ENCODE data around the gene TSEN2. TPM values are rescaled to one million over a fixed set of nuclear protein-coding genes. Genes with fewer than 3 reads are reported as not detected.

The TSEN2 gene
- total and polyA plus RNA-seq, 2 of the 4 experiments (the other 2 are of a cell fraction), result 9.5 to 14.2 TPM

DNA sequence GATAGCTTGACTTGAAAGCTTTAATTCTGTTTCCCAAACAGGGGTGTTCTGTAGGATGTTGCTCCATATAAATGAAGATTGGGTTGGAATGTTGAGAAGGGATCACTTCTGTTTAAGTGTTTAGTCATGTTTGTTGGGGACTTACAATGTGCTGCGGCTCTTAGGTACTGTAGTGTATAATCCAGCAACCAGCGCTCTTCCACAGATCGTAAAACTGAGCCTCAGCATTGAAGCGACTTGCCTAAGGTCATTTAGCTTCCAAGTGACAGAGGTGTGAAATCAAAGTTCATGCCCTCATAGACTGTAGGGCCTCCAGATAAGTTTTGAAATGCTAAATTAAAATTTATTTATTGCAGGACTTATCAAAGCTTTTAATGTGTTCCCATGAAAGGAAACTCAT, 74.4 kb downstream of the TSEN2 start:
- ATAC-seq (ENCODE audit: low read depth) (no peak), DNase-seq (no peak)
- POLR2A ChIA-PET (ENCODE audit: unreplicated experiment), result no interaction called here
- Histone ChIP-seq H2BK20ac (ENCODE audit: low read depth, low read length) (peak overlapping the region; percentile 39; the same call in 1 of the 2 replicates), H2AFZ (replicated peaks; ENCODE audit: low read length, poor library complexity) (no peak overlapping the region), H2AK9ac (replicated peaks; ENCODE audit: low read depth, low read length, poor library complexity) (no peak overlapping the region), H3K79me1 (ENCODE audit: low read depth in 1 of 2, low read length in 2 of 2) (peaks cover 3 to 51% of the 10 kb centered on the region in 2 experiments; a peak in 2 of 4 replicates), H3K4me3 (ENCODE audit: insufficient read depth, low read depth, low read length) (0 out of 2 replicates have a peak overlapping the region, but pooled peaks have one; percentile 6), H2BK5ac (ENCODE audit: low read depth, low read length, poor library complexity, severe bottlenecking) (no peak overlapping the region), H3K4me2 (ENCODE audit: low read depth, low read length) (peak overlapping the region; percentile 79), H3K27me3 (ENCODE audit: control insufficient read depth, insufficient read depth, low read length) (no peaks in the 10 kb centered on the region), H3K4me1 (ENCODE audit: control insufficient read depth, insufficient read depth, low read length) (peaks cover 10% of the 10 kb centered on the region), H3K9ac (ENCODE audit: low read depth, low read length) (no peak overlapping the region), H2BK15ac (ENCODE audit: low read depth, low read length) (no peak overlapping the region), H3K23ac (ENCODE audit: low read depth, low read length) (peak overlapping the region; percentile 68; the same call in 1 of the 2 replicates), H3K18ac (ENCODE audit: low read depth, low read length) (no peak overlapping the region), H3K36me3 (ENCODE audit: control insufficient read depth, insufficient read depth, low read length) (no peaks in the 10 kb centered on the region), H3K4ac (ENCODE audit: low read depth, low read length) (no peak overlapping the region), H3K14ac (replicated peaks; ENCODE audit: low read depth, low read length) (peak overlapping the region; percentile 33; the same call in 1 of the 2 replicates), H4K91ac (ENCODE audit: insufficient read depth, low read depth, low read length) (no peak overlapping the region), H2AK5ac (ENCODE audit: low read depth, low read length) (peak overlapping the region; percentile 70; the same call in 1 of the 2 replicates), H4K20me1 (ENCODE audit: insufficient read depth, low read length) (peaks cover 60% of the 10 kb centered on the region), H4K5ac (ENCODE audit: low read depth, low read length) (no peak overlapping the region), H3K9me3 (ENCODE audit: control insufficient read depth, insufficient read depth, low read length) (no peaks in the 10 kb centered on the region), H3K9me1 (ENCODE audit: insufficient read depth, low read length) (peaks cover 15% of the 10 kb centered on the region), H3K27ac (ENCODE audit: insufficient read depth, low read length) (no peak overlapping the region), H3K56ac (ENCODE audit: extremely low read depth, insufficient read depth, low read length) (no peak overlapping the region), H2BK120ac (ENCODE audit: low read depth, low read length) (no peak overlapping the region), H4K8ac (ENCODE audit: low read depth in 2 of 2, low read length in 2 of 2) (no peak overlapping the region)
- in situ Hi-C loops (cut with MboI; ENCODE audit: low sequenced_read_pairs) (no loop called here), intact Hi-C loops (cut with micrococcal nuclease) (loop anchor here (5.0 kb wide), 2 partner anchors 51 to 366 kb away; no protein-coding TSS in a partner anchor), dilution Hi-C loops (cut with HindIII; ENCODE audit: low sequenced_read_pairs, unreplicated experiment) (no loop called here)
- no TSS peak for BruUV-seq (replicated peaks)
- CTCF ChIA-PET, result interaction anchor here (1.2 kb wide), 1 partner anchor 9 kb away, joined by 3 read pairs; no protein-coding TSS in a partner anchor
- TF ChIP-seq POLR2A (IDR thresholded peaks at IDR 0.05; ENCODE audit: low read depth, low read length), result no peak
- 63% methylated on average over 3 of the region's 4 CpGs; no CpG with 5 or more reads in 1 of the 2 experiments for WGBS, 2 experiments (ENCODE audit: extremely low coverage in 2 of 2, insufficient read length in 1 of 2)

Measured in IMR-90 (cell line).